Heart left ventricle (tissue), 13 donors: ENCODE data around the gene NHLRC2.

Experiments
- CTCF ChIP-seq, 12 donors: fragments of 200-600 bp; sonication (generic) in 4 of 12; IDR thresholded peaks; one replicate each; pipeline versions ENCODE4 v1.5.0 to v1.8.0; 2018 to 2022; ENCODE audit warnings: antibody characterized with exemption in 12 of 12, mild to moderate bottlenecking in 5 of 12
- POLR2A ChIP-seq, 2 donors: fragments of 450-650 bp; IDR thresholded peaks; one replicate each; pipeline ENCODE4 v1.6.1; 2017; ENCODE audit warnings: antibody characterized with exemption in 2 of 2, mild to moderate bottlenecking in 2 of 2, moderate library complexity in 2 of 2
- donor health status: ischemic (EF 13 %, LVEDD 7.1; RV severe dilation, severe dysfunction).
- donor health status: DM: no; HTN: yes; CAD: no.
- donor health status: DM: no; HTN: no; CAD: no.
- donor health status: ischemic (EF 25% LVEDD 6.9; RV normal size, moderate dysfunction).
- donor health status: ischemic (EF 25% LVEDD 5.7; RV mildly dilated, moderate dysfunction).
- donor health status: ischemic (EF 35%, LVEDD 5.7; RV mildly dilated, moderate dysfunction).
- donor health status: nonischemic (EF 11% LVEDD 7.7; RV severe dilation, severe dysfunction).
- donor health status: DM: yes; HTN: yes; CAD: no.
- donor health status: PGD.
- donor health status: ischemic (EF 29% LVEDD 5.4; RV normal size, mild dysfunction).
- donor health status: nonischemic (EF 23%, LVEDD 6.1; RV moderate dilation, normal function).

DNA sequence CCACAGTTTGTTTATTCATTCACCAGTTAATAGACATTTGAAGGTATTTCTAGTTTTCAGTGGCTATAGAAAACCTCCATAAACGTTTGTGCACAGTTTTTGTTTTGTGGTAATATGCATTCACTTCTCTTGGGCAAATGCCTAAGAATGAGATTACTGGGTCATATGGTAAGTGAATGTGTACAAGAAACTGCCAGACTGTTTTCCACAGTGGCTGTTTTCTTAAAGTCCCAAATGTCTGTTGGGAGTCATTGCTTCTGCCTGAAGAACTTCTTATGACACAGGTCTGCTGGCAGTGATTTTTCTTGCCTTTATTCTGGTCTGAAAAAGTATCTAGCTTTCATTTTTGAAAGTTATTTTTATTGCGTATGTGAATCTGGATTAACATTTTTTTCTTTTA lies 35.5 kb downstream of the NHLRC2 start:
- TF ChIP-seq CTCF (IDR thresholded peaks at IDR 0.05) (no peak), POLR2A (IDR thresholded peaks at IDR 0.05) (no peak)
